PC-3 (cell line): ENCODE data around the gene PNISR.

Experiments used
- CTCF ChIP-seq: fragments of 300-600 bp; sonication (generic); conservative IDR thresholded peaks from 2 replicates; pipeline ENCODE4 v1.5.1; 2017; ENCODE audit warnings: antibody characterized with exemption, low read depth, mild to moderate bottlenecking, low read length
- EZH2 ChIP-seq: fragments of 300-600 bp; sonication (generic); IDR thresholded peaks from one replicate; pipeline ENCODE4 v1.6.1; 2017; ENCODE audit warnings: antibody characterized with exemption, mild to moderate bottlenecking, low read length; ENCODE audit not compliant: unreplicated experiment

GRCh38 chr6:99402448-99402847 is 22.7 kb downstream of the PNISR start:
- TF ChIP-seq EZH2, result no peak
- TF ChIP-seq CTCF, result no peak
